Lower leg skin (tissue), 3 donors: ENCODE measurements around the gene FBXO15.

Source experiments
- CTCF ChIP-seq, 3 donors: fragments of 450-650 bp; IDR thresholded peaks; one replicate each; pipeline ENCODE4 v1.5.1; 2016; ENCODE audit warnings: antibody characterized with exemption in 3 of 3, mild to moderate bottlenecking in 3 of 3, moderate library complexity in 2 of 3
- POLR2A ChIP-seq, 2 donors: fragments of 450-650 bp; IDR thresholded peaks; one replicate each; pipeline ENCODE4 v1.6.1; 2016 to 2017; ENCODE audit warnings: antibody characterized with exemption in 2 of 2, mild to moderate bottlenecking in 1 of 2, moderate library complexity in 1 of 2

GRCh38 chr18:74081966-74082741 is 65.5 kb downstream of the FBXO15 start:
- TF ChIP-seq CTCF (IDR thresholded peaks at IDR 0.05): no peak
- no peak for TF ChIP-seq POLR2A (IDR thresholded peaks at IDR 0.05)
